Raji (cell line): ENCODE data around the gene HDAC9.

Source experiments
- POLR2A ChIP-seq: IDR thresholded peaks from 2 replicates; pipeline ENCODE4 v1.6.1; 2011; ENCODE audit warnings: low read depth, low read length, control low read depth; ENCODE audit not compliant: insufficient read depth

HDAC9 gene

GRCh38 chr7:18508443-18509427 is 13.2 kb downstream of the HDAC9 start:
- no peak for TF ChIP-seq POLR2A

- no peak for TF ChIP-seq POLR2A
These were observed 13.9 kb downstream of the HDAC9 start for GRCh38 chr7:18509481-18509880.

DNA sequence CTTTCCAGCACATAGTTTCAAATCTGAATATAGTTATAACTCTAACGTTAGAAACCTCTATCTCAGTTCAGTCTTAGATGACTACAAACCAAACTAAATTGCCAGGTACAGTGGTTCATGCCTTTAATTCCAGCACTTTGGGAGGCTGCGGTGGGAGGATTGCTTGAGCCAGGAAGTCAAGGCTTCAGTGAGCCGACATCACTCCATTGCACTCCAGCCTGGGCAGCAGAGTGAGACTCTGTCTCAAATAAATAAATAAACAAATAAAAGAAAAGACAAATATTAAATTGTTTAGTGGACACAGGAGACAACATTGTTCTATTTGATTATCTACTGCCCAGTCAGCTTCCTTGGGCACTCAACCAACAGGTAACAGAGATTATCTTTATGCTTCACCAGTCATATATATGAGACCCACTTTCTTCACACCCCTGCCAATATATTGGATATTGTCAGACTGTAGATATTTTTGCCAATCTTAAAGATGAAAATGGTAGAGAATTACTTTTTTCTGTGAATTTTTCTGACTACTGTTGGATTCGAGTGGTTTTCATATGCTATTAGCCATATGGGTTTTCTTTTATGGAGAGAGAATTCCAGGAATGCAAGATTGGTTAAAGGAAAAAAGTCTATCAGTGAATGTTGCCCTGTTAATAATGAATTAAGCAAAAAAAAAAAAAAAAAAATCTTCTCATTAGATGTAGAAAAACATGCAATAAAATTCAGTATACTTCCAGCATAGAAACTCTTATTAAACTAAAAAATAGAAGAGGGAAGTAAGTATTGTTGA is 16.0 kb downstream of the HDAC9 start:
- TF ChIP-seq POLR2A, result no peak

- no peak for TF ChIP-seq POLR2A
These were observed 17.8 kb downstream of the HDAC9 start for GRCh38 chr7:18513343-18513742.

DNA sequence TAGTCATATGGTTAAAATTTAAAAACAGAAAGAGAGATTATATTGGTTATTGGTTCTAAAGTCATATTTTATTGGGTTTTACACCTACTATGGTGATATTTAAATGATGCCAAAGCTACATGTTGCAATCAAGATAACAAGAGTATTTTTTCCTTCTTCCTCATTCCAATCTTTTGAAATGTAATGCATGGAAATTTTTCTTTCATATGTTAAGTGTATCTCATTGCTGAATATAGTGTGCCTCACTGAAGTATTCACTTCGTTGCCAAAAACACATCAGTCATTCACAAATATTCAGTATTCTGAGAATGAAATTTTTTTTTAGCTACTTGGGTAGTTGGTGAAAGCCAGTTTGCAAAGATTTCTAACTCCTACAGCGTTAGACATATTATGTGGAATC is 19.5 kb downstream of the HDAC9 start:
- no peak for TF ChIP-seq POLR2A

- no peak for TF ChIP-seq POLR2A
These were observed 22.1 kb downstream of the HDAC9 start for GRCh38 chr7:18517646-18518045.

- TF ChIP-seq POLR2A, result no peak
These were observed 23.0 kb downstream of the HDAC9 start for GRCh38 chr7:18518555-18518954.

GRCh38 chr7:18520450-18521235 is 25.1 kb downstream of the HDAC9 start:
- no peak for TF ChIP-seq POLR2A

- no peak for TF ChIP-seq POLR2A
These were observed 25.7 kb downstream of the HDAC9 start for GRCh38 chr7:18521236-18521589.

DNA sequence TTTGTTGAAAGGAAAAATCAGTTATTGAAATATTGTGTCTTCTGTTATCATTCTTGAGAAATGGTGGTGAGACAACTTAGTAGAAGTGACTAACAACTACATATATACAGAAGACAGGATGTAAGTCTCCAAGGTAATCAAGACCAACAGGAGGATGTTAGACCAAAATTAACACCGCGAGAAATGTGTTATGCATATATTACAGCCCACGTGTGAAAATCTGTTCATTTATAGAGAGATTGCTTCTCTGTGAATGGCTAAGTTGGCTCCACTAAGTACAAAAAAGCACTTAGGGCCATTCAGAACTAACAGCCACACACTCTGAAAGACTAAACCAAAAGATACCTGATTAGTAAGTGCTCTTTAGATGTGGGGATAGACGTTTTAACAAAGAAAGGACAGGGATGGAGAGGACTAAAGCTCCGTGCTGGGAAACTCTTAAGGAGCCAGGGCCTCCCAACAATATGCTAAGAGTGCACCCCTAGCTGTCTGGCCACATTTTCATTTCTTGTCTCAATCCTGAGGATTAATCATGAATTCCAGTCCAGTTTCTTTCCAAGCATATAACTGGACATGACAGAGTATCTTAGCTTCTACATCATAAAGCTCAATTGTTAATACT is 26.5 kb downstream of the HDAC9 start:
- TF ChIP-seq POLR2A, result no peak

GRCh38 chr7:18524248-18524647 is 28.7 kb downstream of the HDAC9 start:
- TF ChIP-seq POLR2A, result no peak

GRCh38 chr7:18526368-18526878 is 30.9 kb downstream of the HDAC9 start:
- TF ChIP-seq POLR2A, result no peak

GRCh38 chr7:18529239-18529638 is 33.7 kb downstream of the HDAC9 start:
- TF ChIP-seq POLR2A, result no peak

DNA sequence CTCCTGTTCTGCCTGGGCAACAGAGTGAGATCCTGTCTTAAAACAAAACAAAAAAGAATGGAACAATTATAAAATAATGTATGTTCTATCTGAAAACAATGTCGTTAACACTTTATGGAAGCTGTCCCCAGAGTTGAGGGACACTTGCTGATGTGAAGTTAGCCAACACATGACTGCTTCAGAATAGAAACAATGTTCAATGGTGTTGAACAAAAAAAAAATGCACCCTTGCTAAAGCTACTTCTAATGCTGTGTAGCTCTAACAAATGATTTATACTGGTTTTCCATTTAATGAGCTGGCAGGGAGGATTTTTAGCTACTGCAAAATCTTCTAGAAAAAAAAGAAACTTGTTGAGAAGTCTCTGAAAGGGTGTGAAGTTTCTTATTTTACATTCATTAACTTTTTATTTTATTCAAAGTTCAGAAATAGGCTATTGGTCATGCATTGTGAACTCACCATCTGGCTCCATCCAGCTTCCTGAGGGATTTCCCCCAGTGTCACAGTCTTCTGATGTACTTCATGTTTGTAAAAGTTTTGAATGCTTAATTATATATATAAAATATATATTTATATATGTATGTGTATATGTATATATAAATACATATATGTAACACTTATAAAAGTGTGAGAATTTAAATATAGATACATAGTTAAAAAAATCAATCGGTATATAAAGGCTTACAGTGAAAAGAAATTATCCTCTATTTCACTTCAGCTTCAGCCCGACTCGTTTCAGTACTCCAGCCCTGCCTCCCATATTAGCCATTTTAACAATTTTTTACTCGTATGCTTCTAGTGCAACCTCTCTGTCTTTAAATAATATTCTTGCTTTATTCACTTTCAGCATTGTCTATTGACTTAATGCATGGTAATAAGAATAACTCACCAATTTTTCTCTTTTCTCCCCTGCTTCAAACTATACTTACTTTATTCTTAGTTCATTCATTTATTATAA is 35.0 kb downstream of the HDAC9 start:
- no peak for TF ChIP-seq POLR2A

- TF ChIP-seq POLR2A, result no peak
These were observed 36.0 kb downstream of the HDAC9 start for GRCh38 chr7:18531539-18531938.
